ENCODE measurements around the gene KLHDC2.
"Not testable (repeated sequence)": the region's sequence is repeated elsewhere in the genome, so short reads cannot be mapped to it uniquely, and the experiment has no call there.

The KLHDC2 gene

DNA sequence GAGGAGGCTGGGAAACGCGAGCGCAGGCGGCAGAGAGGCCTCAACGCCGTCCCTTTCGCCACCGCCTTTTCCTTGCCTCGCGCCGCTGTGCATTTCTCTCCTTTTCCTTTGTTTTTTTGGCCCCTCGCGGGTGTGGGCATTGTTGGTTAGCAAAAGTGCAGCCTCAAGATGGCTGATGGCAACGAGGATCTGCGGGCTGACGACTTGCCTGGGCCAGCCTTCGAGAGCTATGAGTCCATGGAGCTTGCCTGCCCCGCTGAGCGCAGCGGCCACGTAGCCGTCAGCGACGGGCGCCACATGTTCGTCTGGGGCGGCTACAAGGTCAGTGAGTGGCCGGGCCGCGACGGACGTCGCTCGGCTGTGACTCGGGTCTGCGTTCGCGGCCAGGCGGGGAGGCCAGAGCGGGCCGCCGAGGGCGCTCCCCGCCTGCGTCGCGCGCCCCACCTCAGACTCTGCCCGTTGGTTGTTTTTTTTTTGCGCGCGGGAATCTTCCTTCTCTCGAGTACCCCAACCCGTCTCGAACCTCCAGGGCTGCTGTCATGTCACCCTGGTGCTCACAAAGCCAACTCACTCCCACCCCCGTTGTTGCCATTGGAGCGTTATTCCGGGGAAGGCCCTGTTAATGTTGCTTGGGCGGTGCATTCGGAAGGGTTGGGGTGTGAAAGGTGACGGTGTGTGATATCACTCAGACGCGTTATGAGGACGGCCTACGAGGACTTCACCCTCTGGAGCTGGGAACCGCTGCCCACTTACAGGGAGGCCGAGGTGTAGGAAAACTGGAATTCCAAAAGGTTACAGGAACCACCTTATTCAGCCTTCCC lies 558 bp downstream of the KLHDC2 start:
- Histone ChIP-seq H3K9ac (ENCODE audit: low read depth, low read length) (peak overlapping the region; percentile 98), H3K9me3 (ENCODE audit: control insufficient read depth, insufficient read depth, low read length) (no peaks in the 10 kb centered on the region), H3K4me1 (ENCODE audit: insufficient read depth, low read length) (peaks cover 10% of the 10 kb centered on the region), H3K36me3 (ENCODE audit: insufficient read depth, low read length) (no peaks in the 10 kb centered on the region)

DNA sequence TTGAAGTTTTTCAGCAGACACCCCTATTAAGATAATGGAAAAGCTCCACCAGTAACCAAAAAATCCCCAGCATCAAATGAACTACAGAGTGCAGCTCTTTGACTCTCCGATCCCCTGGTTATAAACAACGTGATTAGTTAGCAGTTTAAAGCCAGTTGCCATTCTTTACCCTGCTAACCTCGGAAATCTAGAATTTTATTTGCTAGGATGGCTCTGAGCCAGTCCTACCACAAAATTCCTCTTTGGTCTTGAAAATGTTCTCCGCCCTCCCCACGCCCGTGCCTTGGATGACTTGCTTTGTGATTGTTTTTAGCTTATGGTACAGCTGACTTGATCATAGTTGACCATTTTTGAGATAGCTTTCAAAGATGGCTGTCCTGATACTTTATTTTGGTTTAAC lies 1.2 kb downstream of the KLHDC2 start:
- Histone ChIP-seq H3K9ac (ENCODE audit: low read depth, low read length) (peak overlapping the region; percentile 98), H3K36me3 (ENCODE audit: insufficient read depth, low read length) (peaks cover 3% of the 10 kb centered on the region; the same call in 1 of the 2 replicates), H3K4me1 (ENCODE audit: insufficient read depth, low read length) (peaks cover 10% of the 10 kb centered on the region), H3K9me3 (ENCODE audit: control insufficient read depth, insufficient read depth, low read length) (no peaks in the 10 kb centered on the region)

GRCh38 chr14:49769581-49770211 lies 1.7 kb downstream of the KLHDC2 start:
- peak overlapping the region; percentile 98; the same call in 1 of the 2 replicates for H3K9ac ChIP-seq (ENCODE audit: low read depth, low read length)
- peaks cover 10% of the 10 kb centered on the region for H3K4me1 ChIP-seq (ENCODE audit: insufficient read depth, low read length)
- peaks cover 6% of the 10 kb centered on the region; the same call in 1 of the 2 replicates for H3K36me3 ChIP-seq (ENCODE audit: insufficient read depth, low read length)
- H3K9me3 ChIP-seq (ENCODE audit: control insufficient read depth, insufficient read depth, low read length), result no peaks in the 10 kb centered on the region

- H3K9ac ChIP-seq (ENCODE audit: low read depth, low read length), result peak overlapping the region; percentile 98; the same call in 1 of the 2 replicates
- H3K36me3 ChIP-seq (ENCODE audit: insufficient read depth, low read length), result peaks cover 6% of the 10 kb centered on the region; the same call in 1 of the 2 replicates
- peaks cover 10% of the 10 kb centered on the region for H3K4me1 ChIP-seq (ENCODE audit: insufficient read depth, low read length)
- no peaks in the 10 kb centered on the region for H3K9me3 ChIP-seq (ENCODE audit: control insufficient read depth, insufficient read depth, low read length)
Observed at GRCh38 chr14:49770212-49770817, 2.4 kb downstream of the KLHDC2 start.

DNA sequence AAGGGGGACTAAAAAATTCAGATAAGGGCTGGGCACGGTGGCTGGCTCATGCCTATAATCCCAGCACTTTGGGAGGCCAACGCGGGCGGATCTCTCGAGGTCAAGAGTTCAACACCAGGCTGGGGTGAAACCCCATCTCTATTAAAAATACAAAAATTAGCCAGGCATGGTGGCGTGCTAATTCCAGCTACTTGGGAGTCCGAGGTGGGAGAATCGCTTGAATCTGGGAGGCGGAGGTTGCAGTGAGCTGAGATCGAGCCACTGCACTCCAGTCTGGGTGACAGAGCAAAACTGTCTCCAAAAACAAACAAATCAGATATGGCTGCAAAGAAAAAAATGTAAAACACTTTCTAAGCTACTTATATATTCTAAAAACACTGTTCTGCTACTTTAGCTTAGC lies 3.7 kb downstream of the KLHDC2 start:
- Histone ChIP-seq H3K36me3 (ENCODE audit: insufficient read depth, low read length) (peaks cover 11% of the 10 kb centered on the region; the same call in 1 of the 2 replicates), H3K4me1 (ENCODE audit: insufficient read depth, low read length) (peaks cover 10% of the 10 kb centered on the region)
- H3K9ac ChIP-seq (ENCODE audit: low read depth, low read length); H3K9me3 ChIP-seq (ENCODE audit: control insufficient read depth, insufficient read depth, low read length): not testable (repeated sequence)

DNA sequence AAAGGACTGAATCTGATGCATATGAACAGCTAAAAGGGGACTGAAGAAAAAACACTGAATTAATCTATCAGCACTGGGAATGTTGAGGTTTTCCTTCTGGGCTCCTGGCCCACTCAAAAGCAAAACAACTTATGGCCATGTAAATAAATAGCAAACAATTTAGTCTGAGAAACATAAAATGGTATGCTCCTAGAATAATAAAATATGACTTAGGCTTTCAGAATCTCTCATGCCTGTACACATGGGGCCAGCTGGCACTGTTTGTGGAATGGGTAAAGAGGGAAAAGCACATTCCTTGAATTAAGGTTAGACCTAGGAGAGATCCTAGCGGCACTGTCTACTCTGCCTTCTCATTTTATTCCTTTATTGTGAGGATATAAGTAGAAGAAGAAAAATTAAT lies 6.2 kb downstream of the KLHDC2 start:
- Histone ChIP-seq H3K4me1 (ENCODE audit: insufficient read depth, low read length) (peaks cover 10% of the 10 kb centered on the region), H3K9me3 (ENCODE audit: control insufficient read depth, insufficient read depth, low read length) (no peaks in the 10 kb centered on the region), H3K9ac (ENCODE audit: low read depth, low read length) (no peak overlapping the region), H3K36me3 (ENCODE audit: insufficient read depth, low read length) (peaks cover 11% of the 10 kb centered on the region; the same call in 1 of the 2 replicates)

- Histone ChIP-seq H3K36me3 (ENCODE audit: insufficient read depth, low read length) (peaks cover 28% of the 10 kb centered on the region), H3K9ac (ENCODE audit: low read depth, low read length) (no peak overlapping the region), H3K4me1 (ENCODE audit: insufficient read depth, low read length) (no peaks in the 10 kb centered on the region)
Observed at GRCh38 chr14:49778421-49778820, 10.5 kb downstream of the KLHDC2 start.

GRCh38 chr14:49781040-49781439 lies 13.1 kb downstream of the KLHDC2 start:
- not testable (repeated sequence) for H3K9ac ChIP-seq (ENCODE audit: low read depth, low read length); H3K4me1 ChIP-seq (ENCODE audit: insufficient read depth, low read length); H3K9me3 ChIP-seq (ENCODE audit: control insufficient read depth, insufficient read depth, low read length)
- peaks cover 25% of the 10 kb centered on the region for H3K36me3 ChIP-seq (ENCODE audit: insufficient read depth, low read length)

More at GRCh38 chr14:49778421-49778820, 10.5 kb downstream of the KLHDC2 start:
- no peaks in the 10 kb centered on the region for H3K9me3 ChIP-seq (ENCODE audit: control insufficient read depth, insufficient read depth, low read length)

DNA sequence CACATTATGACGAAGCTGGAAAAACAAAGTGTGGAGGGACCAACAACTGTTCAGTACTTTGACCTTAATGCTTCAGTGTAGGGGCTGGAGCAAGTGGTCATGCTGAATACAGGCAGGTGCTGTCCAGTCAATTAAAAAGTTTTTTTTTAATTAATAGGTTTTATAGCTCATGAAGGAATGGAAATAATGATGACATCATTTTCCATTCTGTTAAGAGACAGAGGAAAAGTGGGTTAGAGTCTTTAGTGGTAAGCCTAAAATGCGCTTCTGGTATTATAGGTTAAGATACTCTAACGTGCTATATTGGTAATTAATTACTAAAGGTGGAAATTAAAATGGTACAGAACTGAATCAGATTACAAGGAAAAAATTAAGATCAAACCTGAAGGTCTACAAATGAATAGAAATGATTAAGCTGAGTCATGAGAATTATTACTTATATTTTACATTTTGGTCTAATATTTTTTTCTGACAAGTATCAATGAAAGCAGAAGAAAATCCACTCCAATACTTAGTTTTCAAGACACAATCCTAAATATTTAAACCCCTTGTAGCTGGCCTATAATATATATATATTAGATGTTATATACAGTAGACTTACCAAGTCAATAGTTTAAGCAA lies 15.6 kb downstream of the KLHDC2 start:
- peaks cover 40% of the 10 kb centered on the region for H3K36me3 ChIP-seq (ENCODE audit: insufficient read depth, low read length)
- no peak overlapping the region for H3K9ac ChIP-seq (ENCODE audit: low read depth, low read length)
- no peaks in the 10 kb centered on the region for H3K4me1 ChIP-seq (ENCODE audit: insufficient read depth, low read length)
- no peaks in the 10 kb centered on the region for H3K9me3 ChIP-seq (ENCODE audit: control insufficient read depth, insufficient read depth, low read length)

- Histone ChIP-seq H3K36me3 (ENCODE audit: insufficient read depth, low read length) (peaks cover 40% of the 10 kb centered on the region), H3K9ac (ENCODE audit: low read depth, low read length) (no peak overlapping the region), H3K9me3 (ENCODE audit: control insufficient read depth, insufficient read depth, low read length) (no peaks in the 10 kb centered on the region), H3K4me1 (ENCODE audit: insufficient read depth, low read length) (no peaks in the 10 kb centered on the region)
Observed at GRCh38 chr14:49786315-49786714, 18.4 kb downstream of the KLHDC2 start.

DNA sequence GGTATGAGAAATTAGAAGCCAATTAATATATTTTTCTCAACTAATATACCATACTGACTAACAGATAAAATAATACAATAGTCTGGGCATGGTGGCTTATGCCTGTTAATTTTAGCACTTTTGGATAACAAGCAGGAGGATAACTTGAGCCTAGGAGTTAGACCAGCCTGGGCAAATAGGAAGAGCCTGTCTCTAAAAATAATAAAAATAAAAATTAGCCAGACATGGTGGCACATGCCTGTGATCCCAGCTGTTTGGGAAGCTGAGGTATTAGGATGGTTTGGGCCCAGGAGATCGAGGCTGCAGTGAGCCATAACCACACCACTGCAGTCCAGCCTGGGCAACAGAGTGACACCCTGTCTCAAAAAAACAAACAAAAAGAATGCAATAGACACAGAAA lies 24.7 kb downstream of the KLHDC2 start:
- no peaks in the 10 kb centered on the region for H3K4me1 ChIP-seq (ENCODE audit: insufficient read depth, low read length)
- H3K9me3 ChIP-seq (ENCODE audit: control insufficient read depth, insufficient read depth, low read length), result no peaks in the 10 kb centered on the region
- no peak overlapping the region for H3K9ac ChIP-seq (ENCODE audit: low read depth, low read length)
- peaks cover 27% of the 10 kb centered on the region for H3K36me3 ChIP-seq (ENCODE audit: insufficient read depth, low read length)

- Histone ChIP-seq H3K9me3 (ENCODE audit: control insufficient read depth, insufficient read depth, low read length) (no peaks in the 10 kb centered on the region), H3K4me1 (ENCODE audit: insufficient read depth, low read length) (no peaks in the 10 kb centered on the region), H3K9ac (ENCODE audit: low read depth, low read length) (no peak overlapping the region), H3K36me3 (ENCODE audit: insufficient read depth, low read length) (peaks cover 32% of the 10 kb centered on the region)
Observed at GRCh38 chr14:49796025-49796424, 28.1 kb downstream of the KLHDC2 start.

GRCh38 chr14:49808780-49809179 lies 40.8 kb downstream of the KLHDC2 start:
- Histone ChIP-seq H3K4me1 (ENCODE audit: insufficient read depth, low read length) (peaks cover 3% of the 10 kb centered on the region; the same call in 1 of the 2 replicates), H3K9ac (ENCODE audit: low read depth, low read length) (no peak overlapping the region), H3K36me3 (ENCODE audit: insufficient read depth, low read length) (peaks cover 9% of the 10 kb centered on the region), H3K9me3 (ENCODE audit: control insufficient read depth, insufficient read depth, low read length) (no peaks in the 10 kb centered on the region)

DNA sequence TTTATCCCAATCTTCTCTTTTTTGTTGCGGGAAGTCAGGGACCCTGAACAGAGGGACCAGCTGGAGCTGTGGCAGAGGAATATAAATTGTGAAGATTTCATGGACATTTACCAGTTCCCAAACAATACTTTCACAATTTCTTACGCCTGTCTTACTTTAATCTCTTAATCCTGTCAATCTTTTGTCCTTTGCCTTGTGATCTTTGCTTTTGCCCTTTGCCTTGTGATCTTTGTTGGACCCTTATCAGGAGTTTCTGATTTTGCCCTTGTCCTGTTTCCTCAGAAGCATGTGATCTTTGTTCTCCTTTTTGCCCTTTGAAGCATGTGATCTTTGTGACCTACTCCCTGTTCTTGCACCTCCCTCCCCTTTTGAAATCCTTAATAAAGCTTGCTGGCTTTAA lies 48.2 kb downstream of the KLHDC2 start:
- H3K4me1 ChIP-seq (ENCODE audit: insufficient read depth, low read length); H3K9ac ChIP-seq (ENCODE audit: low read depth, low read length); H3K9me3 ChIP-seq (ENCODE audit: control insufficient read depth, insufficient read depth, low read length): not testable (repeated sequence)
- peaks cover 15% of the 10 kb centered on the region for H3K36me3 ChIP-seq (ENCODE audit: insufficient read depth, low read length)
